BJ (cell line): Measurements from ENCODE around the gene ARHGEF28. TPM values are rescaled to one million over a fixed set of nuclear protein-coding genes. Genes with fewer than 3 reads are reported as not detected.

Experiments
- CTCF ChIA-PET: fragments of 350-600 bp; formaldehyde crosslinking; extraction: SDS; loops from one replicate; lab custom pipeline; 2021; ENCODE audit warnings: antibody characterized with exemption, inconsistent platforms; lab: Yijun Ruan, JAX
- POLR2A ChIA-PET: fragments of 300-600 bp; sonication (Branson Sonifier 250); formaldehyde crosslinking; extraction: SDS; loops from one replicate; lab custom pipeline; 2021; ENCODE audit warnings: antibody characterized with exemption; lab: Charles Lee
- DNase-seq: peaks from one replicate; pipeline ENCODE4 v3.0.0-alpha.2; 2011; ENCODE audit warnings: low read depth
- H3K27me3 ChIP-seq: 2 replicates; pipeline ENCODE4 v1.6.0; 2011; ENCODE audit warnings: low read length; ENCODE audit not compliant: control insufficient read depth, insufficient read depth
- H3K36me3 ChIP-seq: 2 replicates; pipeline ENCODE4 v1.5.1; 2011; ENCODE audit warnings: low read length; ENCODE audit not compliant: control insufficient read depth, insufficient read depth
- H3K4me3 ChIP-seq: 2 replicates; pipeline ENCODE4 v1.5.1; 2011; ENCODE audit warnings: low read depth, mild to moderate bottlenecking, control low read depth, low read length
- CTCF ChIP-seq: IDR thresholded peaks from 2 replicates; pipeline ENCODE4 v1.5.1; 2011; ENCODE audit warnings: low read depth, mild to moderate bottlenecking, control low read depth, inconsistent platforms, low read length, moderate library complexity; ENCODE audit not compliant: insufficient read depth
- polyA plus RNA-seq: library from polyadenylated mRNA; depleted of rRNA; stranded (reverse); fragments of >200 nt; gene quantifications from 2 replicates; pipeline ENCODE4 v1.2.3, GENCODE V29; 2011

Gene ARHGEF28
- polyA plus RNA-seq, 1 experiment, result 2.8 TPM

GRCh38 chr5:73975845-73976244 is 349.8 kb downstream of the ARHGEF28 start:
- ChIA-PET POLR2A (no interaction called here), CTCF (no interaction called here)
- no peak for TF ChIP-seq CTCF

GRCh38 chr5:73977146-73977545 is 351.1 kb downstream of the ARHGEF28 start:
- POLR2A ChIA-PET, result no interaction called here
- H3K36me3 ChIP-seq, result no peaks in the 10 kb centered on the region
- no peak for DNase-seq

More at GRCh38 chr5:73975845-73976244, 349.8 kb downstream of the ARHGEF28 start:
- H3K27me3 ChIP-seq, result peaks cover 3% of the 10 kb centered on the region; the same call in 1 of the 2 replicates
- DNase-seq, result no peak
- H3K4me3 ChIP-seq, result no peak overlapping the region
- H3K36me3 ChIP-seq, result no peaks in the 10 kb centered on the region

GRCh38 chr5:73979321-73979720 is 353.3 kb downstream of the ARHGEF28 start:
- no peak overlapping the region for H3K4me3 ChIP-seq
- CTCF ChIA-PET, result interaction anchor here (1.2 kb wide), 1 partner anchor 13 kb away, joined by 3 read pairs; no protein-coding TSS in a partner anchor
- no peak for TF ChIP-seq CTCF
- H3K36me3 ChIP-seq, result no peaks in the 10 kb centered on the region
- POLR2A ChIA-PET, result no interaction called here
- DNase-seq, result no peak
- H3K27me3 ChIP-seq, result peaks cover 8% of the 10 kb centered on the region

More at GRCh38 chr5:73977146-73977545, 351.1 kb downstream of the ARHGEF28 start:
- Histone ChIP-seq H3K27me3 (peaks cover 8% of the 10 kb centered on the region), H3K4me3 (no peak overlapping the region)
- no peak for TF ChIP-seq CTCF
- CTCF ChIA-PET, result no interaction called here

GRCh38 chr5:73981704-73982103 is 355.7 kb downstream of the ARHGEF28 start:
- ChIA-PET CTCF (interaction anchor here (0.8 kb wide), 1 partner anchor 9 kb away, joined by 3 read pairs; no protein-coding TSS in a partner anchor), POLR2A (no interaction called here)
- H3K4me3 ChIP-seq, result no peak overlapping the region
- TF ChIP-seq CTCF, result no peak
- DNase-seq, result no peak
- peaks cover 8% of the 10 kb centered on the region for H3K27me3 ChIP-seq
- H3K36me3 ChIP-seq, result no peaks in the 10 kb centered on the region

- Histone ChIP-seq H3K36me3 (no peaks in the 10 kb centered on the region), H3K27me3 (peaks cover 8% of the 10 kb centered on the region), H3K4me3 (no peak overlapping the region)
- ChIA-PET POLR2A (no interaction called here), CTCF (interaction anchor here (1.7 kb wide), 1 partner anchor 9 kb away, joined by 5 read pairs; no protein-coding TSS in a partner anchor)
- TF ChIP-seq CTCF, result no peak
- no peak for DNase-seq
Measured at GRCh38 chr5:73983644-73984043, 357.6 kb downstream of the ARHGEF28 start.
